Activated T-helper 1 cell treated with anti-CD3 and anti-CD28 coated beads, Interleukin-2, amount 50 U/mL, for 16 hours (primary cell): Measurements from ENCODE around the gene MIER2.
"Not testable (repeated sequence)": the region's sequence is repeated elsewhere in the genome, so short reads cannot be mapped to it uniquely, and the experiment has no call there.

Experiments
- DNase-seq, 2 donors: peaks; one replicate each; pipeline ENCODE4 v3.0.0-alpha.2; 2020; ENCODE audit warnings: low read depth in 1 of 2, low spot score in 1 of 2

MIER2 gene

GRCh38 chr19:362683-363082 is 18.1 kb upstream of the MIER2 start:
- DNase-seq: no peak

DNA sequence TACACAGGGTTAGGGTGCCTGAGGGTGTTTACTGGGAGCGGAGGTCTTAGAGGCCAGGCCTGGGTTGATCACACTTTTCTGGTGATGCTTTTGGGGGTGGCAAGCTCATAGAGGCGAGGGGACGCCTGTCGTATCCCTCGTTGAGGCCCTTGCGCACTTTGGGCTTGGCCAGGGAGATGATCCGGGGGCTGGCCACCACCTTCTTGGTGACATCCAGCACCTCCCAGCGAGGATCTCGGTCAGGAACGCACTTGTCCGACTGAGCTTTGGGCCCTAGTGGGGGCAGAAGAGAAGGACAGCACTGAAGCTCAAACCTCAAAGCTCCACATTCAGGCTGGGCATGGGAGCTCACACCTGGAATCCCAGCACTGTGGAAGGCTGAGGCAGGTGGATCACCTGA is 17.6 kb upstream of the MIER2 start:
- DNase-seq: no peak

GRCh38 chr19:359653-359925 is 15.0 kb upstream of the MIER2 start:
- no peak for DNase-seq

- DNase-seq: not testable (repeated sequence)
These were observed 10.9 kb upstream of the MIER2 start for GRCh38 chr19:355536-355935.

GRCh38 chr19:355134-355533 is 10.5 kb upstream of the MIER2 start:
- no peak for DNase-seq

DNA sequence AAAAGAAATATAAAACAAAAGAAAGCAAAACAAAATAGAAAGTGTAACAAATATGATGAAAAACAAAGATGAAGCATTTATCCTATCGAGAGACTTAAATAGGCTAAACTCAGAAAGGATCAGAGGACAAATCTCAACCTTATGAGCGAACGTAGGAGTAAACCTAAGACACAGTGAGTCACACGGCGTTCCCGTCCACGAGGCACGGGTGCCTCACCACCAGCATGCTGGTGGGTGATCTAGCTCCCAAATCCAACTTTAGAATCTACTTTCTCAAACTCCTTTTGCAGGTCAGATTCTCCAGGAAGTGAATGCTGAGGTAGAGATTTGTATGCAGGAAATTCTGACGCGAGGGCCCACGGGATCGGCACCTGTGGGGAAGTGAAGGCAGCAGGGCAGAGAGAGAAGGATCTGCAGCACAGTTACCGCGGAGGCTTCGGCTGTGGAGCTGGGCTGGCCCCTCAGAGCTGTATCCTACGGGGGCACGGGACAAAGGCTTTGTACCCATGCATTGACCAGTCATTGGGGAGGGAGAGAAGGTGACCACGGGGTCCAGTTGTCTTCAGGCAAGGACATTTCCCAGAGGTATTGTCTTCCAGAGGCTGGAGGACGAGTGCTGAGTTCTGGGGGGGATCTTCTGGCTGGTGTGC is 7.5 kb upstream of the MIER2 start:
- DNase-seq: no peak

GRCh38 chr19:347946-348861 is 3.6 kb upstream of the MIER2 start:
- no peak for DNase-seq

DNA sequence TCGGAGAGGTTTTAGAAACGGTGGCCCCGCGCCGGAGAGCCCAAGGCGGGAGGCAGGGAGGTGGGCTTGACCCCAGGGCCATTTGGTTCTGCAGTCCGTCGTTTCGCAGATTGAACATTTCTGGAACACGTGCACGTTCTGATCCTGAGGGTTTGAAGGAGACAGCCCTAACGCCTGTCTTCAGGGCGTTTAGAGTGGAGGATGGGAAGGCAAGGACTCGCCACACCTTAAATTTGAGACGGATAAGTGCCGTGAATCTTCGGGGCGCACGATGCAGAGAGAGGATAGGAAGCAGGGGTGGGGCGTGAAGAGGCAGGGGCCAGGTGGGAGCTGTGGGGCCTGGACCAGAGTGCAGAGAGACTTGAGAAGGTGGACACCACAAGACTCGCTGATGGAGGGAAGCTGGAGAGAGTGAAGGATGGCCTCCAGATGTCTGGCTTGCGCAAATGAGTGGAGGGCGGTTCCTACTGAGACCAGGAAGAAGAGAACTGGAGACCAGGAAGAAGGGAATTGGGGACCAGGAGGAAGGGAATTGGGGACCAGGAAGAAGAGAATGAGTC is 804 bp upstream of the MIER2 start:
- no peak for DNase-seq

DNA sequence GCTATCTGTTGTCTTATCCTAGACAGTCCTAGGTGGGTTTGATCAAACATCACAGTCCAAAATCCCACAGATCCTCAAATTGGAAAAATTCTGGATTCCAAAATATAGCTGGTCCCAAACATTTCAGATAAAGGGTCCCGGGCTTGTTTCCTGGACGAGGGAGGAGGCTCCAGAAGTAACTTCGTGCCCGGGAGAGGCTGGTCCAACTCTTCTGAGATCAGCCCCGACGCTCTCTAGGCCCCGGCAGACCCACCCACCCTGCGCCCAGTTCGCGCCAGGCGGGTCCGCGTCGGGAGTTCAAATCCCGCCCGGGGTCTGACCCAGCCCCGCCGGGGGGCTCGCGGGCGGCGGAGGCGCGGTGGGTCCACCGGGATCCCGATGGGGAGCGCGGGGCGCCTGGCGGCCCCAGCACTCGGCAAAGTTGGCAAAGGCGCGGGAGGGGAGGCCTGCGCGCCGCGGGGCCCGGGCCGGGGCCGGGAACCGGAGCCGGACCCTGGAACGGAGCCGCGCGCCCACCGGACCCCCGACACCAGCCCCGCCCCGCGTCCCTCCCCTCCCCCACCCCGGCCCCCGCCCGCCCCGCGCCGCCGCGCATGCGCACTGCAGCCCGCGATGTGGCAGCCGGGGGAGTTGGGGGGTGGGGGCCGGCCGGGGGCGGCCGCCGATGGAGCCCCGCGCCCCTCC is 513 bp downstream of the MIER2 start:
- DNase-seq: no peak

DNA sequence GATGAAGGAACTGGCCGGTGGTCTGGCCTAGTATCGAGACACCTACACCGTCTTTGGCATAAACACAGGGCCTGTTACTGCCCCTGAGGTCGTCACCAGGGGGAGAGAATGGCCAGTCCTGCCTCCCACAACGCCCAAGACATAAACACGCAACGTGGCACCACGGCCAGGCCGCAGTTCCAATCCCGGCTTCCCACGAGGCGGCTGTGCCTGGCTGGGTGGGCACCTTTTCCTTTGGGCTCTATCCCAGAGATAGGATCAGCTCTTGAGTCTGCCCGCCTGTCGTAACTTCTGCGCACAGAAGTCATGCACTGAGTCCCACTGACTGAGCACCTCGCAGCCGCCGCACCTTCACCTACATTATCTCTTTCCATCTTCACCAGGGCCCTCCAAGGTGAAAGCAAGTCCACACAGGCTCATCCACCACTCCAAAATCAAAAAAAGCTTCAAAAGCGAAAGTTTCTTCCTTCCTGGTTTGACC is 1.1 kb downstream of the MIER2 start:
- DNase-seq: no peak

- DNase-seq: no peak
These were observed 1.7 kb downstream of the MIER2 start for GRCh38 chr19:342801-343421.

- no peak for DNase-seq
These were observed 2.5 kb downstream of the MIER2 start for GRCh38 chr19:342128-342455.

DNA sequence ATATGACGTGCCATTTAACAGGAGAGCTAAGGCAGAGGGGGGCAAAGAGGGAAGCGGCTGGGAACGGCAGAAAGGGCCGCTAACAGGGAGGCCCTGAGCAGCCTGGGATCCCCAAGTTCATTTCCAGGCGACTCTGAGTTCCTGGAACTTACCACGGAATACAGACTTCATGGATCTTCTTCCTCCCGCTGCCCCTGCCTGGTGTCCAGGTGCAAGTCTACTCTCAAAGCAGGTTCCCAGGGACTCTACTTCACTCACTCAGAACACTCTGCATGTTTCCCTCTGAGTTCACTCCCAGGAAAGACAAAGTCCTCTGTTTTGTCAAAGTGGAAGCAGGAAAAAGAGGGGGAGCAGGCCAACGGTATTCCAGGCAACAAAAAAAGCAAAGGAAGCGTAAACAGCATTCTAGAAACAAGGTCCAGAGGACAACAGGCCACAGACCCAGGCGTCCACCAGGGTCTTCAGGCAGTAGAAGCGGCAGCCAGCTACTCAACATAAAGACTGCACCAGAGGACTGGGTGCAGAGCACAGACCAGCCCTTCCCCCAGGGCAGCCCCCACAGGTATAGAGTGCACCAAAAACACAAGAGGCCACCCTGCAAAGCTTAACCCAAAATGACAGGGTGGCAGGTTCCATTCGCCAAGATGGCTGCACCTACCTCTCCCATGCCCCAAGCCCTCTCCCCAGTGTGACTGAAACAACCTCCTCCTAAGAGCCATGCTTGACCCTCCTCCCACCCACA is 3.0 kb downstream of the MIER2 start:
- DNase-seq: no peak

DNA sequence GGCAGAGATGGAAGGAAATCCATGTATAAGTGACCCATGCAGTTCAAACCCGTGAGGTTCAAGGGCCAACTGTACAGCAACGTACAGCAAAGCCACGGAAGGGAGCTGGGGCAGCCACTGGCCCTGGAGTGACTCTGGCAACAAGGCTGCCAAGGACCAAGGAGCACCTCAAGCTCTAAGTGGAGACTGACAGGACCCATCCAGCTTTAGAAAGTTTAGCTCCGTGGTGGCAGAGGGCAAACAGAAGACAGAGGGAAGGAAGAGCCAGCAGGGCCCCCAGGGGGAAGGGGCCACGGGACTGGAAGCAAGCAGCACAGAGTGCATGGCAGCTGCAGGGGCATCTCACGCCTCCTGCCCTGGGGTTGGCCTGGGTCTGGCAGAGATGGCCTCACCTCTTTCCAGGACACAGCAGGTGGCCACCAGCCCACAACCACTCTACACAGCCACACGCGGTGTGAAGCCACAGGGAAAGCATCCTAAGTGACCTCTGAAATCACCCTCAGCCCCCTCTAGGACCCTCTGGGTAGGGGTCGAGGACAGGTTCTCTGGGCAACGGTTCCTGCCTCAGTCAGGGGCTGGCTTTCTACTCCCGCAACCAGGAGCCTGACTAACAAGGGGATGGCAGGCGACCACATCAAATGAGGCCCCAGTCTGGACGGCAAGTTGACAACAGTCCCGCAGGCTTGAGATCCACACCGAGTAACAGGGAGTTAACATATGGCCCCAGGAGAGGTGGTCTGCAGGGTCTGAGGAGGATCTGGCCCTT is 3.8 kb downstream of the MIER2 start:
- no peak for DNase-seq

DNA sequence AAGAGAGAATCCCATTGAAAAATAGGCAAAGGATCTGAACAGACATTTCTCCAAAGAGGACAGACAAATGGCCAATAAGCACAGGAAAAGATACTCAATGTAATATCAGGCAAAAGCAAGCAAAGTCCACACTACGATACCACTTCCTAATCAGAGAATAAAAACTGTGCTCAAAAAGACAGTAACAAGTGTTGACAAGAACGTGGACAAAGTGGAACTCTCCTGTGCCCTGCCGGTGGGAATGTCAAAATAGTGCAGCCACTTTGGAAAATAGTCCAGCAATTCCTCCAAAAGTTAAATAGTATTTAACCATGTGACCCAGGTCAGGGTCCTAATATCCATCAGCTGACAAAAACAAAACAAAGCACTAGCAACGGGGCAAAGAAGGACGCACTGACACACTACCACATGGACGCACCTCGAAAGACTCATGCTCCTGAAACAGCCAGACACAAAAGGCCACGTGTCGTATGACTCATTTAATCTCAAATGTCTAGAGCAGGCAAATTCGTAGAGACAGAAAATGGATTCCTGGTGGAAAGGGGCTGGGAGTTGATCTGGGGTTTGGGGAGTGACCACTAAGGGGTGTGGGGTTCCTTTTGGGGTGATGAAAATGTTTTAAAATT is 5.2 kb downstream of the MIER2 start:
- no peak for DNase-seq

DNA sequence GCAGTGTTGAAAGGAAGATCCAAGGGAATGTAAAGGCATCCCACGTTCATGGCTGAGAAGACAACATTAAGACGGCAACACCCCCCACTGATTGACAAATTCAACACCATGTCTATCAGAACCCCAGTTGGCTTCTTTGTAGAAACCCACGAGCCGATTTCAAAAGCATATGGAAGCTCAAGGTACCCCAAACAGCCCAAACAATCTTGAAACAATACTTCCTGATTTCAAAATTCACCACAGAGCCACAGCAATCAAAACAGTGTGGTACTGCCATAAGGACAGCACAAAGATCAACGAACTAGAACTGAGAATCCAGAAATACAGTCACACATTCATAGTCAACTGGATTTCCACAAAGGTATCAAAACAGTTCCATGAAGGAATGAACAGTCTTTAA is 6.2 kb downstream of the MIER2 start:
- no peak for DNase-seq

DNA sequence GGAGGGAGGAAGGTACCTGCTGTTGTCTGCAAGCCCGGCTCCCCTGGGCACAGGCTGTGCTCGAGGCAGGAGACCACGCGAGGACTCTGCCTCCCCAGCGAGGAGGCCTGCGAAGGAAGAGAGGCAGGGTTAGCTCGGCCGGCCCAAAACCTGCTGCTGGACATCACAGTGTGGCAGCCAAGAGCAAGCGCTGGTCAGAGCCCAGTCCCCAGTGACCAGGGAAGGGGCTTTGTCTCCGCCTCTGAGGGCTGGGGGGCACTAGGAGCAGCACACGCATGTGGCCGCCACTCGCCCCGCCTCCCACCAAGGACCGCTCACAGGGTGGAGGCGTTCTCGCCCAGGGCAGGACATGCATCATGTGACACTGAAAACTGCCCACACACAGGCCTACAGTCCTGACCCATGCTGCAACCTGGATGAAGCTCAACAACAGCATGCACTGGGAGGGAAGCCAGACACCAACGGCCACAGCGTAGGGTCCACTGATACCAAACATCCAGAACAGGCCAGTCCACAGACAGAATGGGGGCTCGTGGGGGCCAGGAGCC is 8.5 kb downstream of the MIER2 start:
- no peak for DNase-seq

GRCh38 chr19:335486-336066 is 9.0 kb downstream of the MIER2 start:
- no peak for DNase-seq

GRCh38 chr19:335072-335471 is 9.5 kb downstream of the MIER2 start:
- DNase-seq: no peak
